GM23338 (cell line): Measurements from ENCODE around the gene TMEM250.
"Not testable (repeated sequence)": the region's sequence is repeated elsewhere in the genome, so short reads cannot be mapped to it uniquely, and the experiment has no call there.

Experiments used
- EZH2 ChIP-seq: fragments of 200-600 bp; sonication (generic); IDR thresholded peaks from one replicate; pipeline ENCODE4 v1.8.0; 2017; ENCODE audit warnings: antibody characterized with exemption, mild to moderate bottlenecking, low read depth; ENCODE audit not compliant: unreplicated experiment
- EZH2phosphoT487 ChIP-seq: fragments of 200-600 bp; sonication (generic); IDR thresholded peaks from one replicate; pipeline ENCODE4 v1.8.1; 2018; ENCODE audit warnings: antibody characterized with exemption; ENCODE audit not compliant: unreplicated experiment
- NANOG ChIP-seq: IDR thresholded peaks from 2 replicates; pipeline ENCODE4 v1.6.1; 2016; ENCODE audit warnings: antibody characterized with exemption, borderline replicate concordance
- TF ChIP-seq, protein P1 (sequence below): IDR thresholded peaks from one replicate; pipeline ENCODE4 v1.6.1; 2018; ENCODE audit warnings: antibody characterized with exemption; ENCODE audit not compliant: unreplicated experiment
- TF ChIP-seq, protein P2 (sequence below), 2 experiments: fragments of 200-600 bp in 1 of 2; sonication (generic) in 1 of 2; conservative IDR thresholded peaks; 2 replicates each; pipeline versions ENCODE4 v1.5.1 to v1.6.1; 2016 to 2017; ENCODE audit warnings: antibody characterized with exemption in 2 of 2, low read depth in 2 of 2, mild to moderate bottlenecking in 2 of 2, moderate library complexity in 1 of 2
- TF ChIP-seq, protein P3 (sequence below): IDR thresholded peaks from 2 replicates; pipeline ENCODE4 v1.6.1; 2016; ENCODE audit warnings: antibody characterized with exemption

DNA sequence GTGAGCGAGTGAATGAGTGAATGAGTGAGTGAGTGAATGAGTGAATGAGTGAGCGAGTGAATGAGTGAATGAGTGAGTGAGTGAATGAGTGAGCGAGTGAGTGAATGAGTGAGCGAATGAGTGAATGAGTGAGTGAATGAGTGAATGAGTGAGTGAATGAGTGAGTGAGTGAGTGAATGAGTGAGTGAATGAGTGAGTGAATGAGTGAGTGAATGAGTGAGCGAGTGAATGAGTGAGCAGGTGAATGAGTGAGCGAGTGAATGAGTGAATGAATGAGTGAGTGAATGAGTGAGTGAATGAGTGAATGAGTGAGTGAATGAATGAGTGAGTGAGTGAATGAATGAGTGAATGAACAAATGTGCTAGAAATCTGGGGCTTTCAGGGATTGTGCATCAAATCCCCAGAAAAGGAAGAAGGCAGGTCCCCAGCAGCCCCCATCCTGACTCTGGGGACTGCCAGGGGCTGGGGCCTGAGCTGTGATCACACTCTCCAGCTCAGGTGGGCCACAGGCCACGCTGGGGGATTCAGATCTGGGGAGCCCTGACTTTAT, 32.1 kb upstream of the TMEM250 start:
- TF ChIP-seq, protein P1, sequence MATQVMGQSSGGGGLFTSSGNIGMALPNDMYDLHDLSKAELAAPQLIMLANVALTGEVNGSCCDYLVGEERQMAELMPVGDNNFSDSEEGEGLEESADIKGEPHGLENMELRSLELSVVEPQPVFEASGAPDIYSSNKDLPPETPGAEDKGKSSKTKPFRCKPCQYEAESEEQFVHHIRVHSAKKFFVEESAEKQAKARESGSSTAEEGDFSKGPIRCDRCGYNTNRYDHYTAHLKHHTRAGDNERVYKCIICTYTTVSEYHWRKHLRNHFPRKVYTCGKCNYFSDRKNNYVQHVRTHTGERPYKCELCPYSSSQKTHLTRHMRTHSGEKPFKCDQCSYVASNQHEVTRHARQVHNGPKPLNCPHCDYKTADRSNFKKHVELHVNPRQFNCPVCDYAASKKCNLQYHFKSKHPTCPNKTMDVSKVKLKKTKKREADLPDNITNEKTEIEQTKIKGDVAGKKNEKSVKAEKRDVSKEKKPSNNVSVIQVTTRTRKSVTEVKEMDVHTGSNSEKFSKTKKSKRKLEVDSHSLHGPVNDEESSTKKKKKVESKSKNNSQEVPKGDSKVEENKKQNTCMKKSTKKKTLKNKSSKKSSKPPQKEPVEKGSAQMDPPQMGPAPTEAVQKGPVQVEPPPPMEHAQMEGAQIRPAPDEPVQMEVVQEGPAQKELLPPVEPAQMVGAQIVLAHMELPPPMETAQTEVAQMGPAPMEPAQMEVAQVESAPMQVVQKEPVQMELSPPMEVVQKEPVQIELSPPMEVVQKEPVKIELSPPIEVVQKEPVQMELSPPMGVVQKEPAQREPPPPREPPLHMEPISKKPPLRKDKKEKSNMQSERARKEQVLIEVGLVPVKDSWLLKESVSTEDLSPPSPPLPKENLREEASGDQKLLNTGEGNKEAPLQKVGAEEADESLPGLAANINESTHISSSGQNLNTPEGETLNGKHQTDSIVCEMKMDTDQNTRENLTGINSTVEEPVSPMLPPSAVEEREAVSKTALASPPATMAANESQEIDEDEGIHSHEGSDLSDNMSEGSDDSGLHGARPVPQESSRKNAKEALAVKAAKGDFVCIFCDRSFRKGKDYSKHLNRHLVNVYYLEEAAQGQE, result not testable (repeated sequence)
- TF ChIP-seq, protein P2, sequence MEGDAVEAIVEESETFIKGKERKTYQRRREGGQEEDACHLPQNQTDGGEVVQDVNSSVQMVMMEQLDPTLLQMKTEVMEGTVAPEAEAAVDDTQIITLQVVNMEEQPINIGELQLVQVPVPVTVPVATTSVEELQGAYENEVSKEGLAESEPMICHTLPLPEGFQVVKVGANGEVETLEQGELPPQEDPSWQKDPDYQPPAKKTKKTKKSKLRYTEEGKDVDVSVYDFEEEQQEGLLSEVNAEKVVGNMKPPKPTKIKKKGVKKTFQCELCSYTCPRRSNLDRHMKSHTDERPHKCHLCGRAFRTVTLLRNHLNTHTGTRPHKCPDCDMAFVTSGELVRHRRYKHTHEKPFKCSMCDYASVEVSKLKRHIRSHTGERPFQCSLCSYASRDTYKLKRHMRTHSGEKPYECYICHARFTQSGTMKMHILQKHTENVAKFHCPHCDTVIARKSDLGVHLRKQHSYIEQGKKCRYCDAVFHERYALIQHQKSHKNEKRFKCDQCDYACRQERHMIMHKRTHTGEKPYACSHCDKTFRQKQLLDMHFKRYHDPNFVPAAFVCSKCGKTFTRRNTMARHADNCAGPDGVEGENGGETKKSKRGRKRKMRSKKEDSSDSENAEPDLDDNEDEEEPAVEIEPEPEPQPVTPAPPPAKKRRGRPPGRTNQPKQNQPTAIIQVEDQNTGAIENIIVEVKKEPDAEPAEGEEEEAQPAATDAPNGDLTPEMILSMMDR (conservative IDR thresholded peaks at IDR 0.05; ENCODE audit: low read depth in 2 of 2), result not testable (repeated sequence)
- not testable (repeated sequence) for TF ChIP-seq EZH2phosphoT487, NANOG, EZH2
- TF ChIP-seq, protein P3, sequence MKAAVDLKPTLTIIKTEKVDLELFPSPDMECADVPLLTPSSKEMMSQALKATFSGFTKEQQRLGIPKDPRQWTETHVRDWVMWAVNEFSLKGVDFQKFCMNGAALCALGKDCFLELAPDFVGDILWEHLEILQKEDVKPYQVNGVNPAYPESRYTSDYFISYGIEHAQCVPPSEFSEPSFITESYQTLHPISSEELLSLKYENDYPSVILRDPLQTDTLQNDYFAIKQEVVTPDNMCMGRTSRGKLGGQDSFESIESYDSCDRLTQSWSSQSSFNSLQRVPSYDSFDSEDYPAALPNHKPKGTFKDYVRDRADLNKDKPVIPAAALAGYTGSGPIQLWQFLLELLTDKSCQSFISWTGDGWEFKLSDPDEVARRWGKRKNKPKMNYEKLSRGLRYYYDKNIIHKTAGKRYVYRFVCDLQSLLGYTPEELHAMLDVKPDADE, result not testable (repeated sequence)
